OCI-LY1 (cell line): ENCODE measurements around the gene LPA.
"Not testable (repeated sequence)": the region's sequence is repeated elsewhere in the genome, so short reads cannot be mapped to it uniquely, and the experiment has no call there.

ENCODE experiments used
- CTCF ChIP-seq: fragments of 200-600 bp; sonication (generic), shearing (Covaris generic); IDR thresholded peaks from 2 replicates; pipeline ENCODE4 v1.5.1; 2017; ENCODE audit warnings: mild to moderate bottlenecking, antibody characterized with exemption, low read length, moderate library complexity, mixed read lengths
- EZH2 ChIP-seq: fragments of 200-600 bp; sonication (generic), shearing (Covaris generic); IDR thresholded peaks from 2 replicates; pipeline ENCODE4 v1.8.0; 2017; ENCODE audit warnings: borderline replicate concordance, mixed run types, mild to moderate bottlenecking, antibody characterized with exemption, low read length, moderate library complexity, mixed read lengths

- TF ChIP-seq CTCF, EZH2: not testable (repeated sequence)
Measured at GRCh38 chr6:160664198-160664597, at the start of gene LPA.
